ENCODE results near the gene PRKCZ. TPM values are rescaled to one million over a fixed set of nuclear protein-coding genes. Genes with fewer than 3 reads are reported as not detected.

The PRKCZ gene
- total RNA-seq, 3 donors from 2014 or later = 0.64 to 17.9 (median 12.5) TPM

DNA sequence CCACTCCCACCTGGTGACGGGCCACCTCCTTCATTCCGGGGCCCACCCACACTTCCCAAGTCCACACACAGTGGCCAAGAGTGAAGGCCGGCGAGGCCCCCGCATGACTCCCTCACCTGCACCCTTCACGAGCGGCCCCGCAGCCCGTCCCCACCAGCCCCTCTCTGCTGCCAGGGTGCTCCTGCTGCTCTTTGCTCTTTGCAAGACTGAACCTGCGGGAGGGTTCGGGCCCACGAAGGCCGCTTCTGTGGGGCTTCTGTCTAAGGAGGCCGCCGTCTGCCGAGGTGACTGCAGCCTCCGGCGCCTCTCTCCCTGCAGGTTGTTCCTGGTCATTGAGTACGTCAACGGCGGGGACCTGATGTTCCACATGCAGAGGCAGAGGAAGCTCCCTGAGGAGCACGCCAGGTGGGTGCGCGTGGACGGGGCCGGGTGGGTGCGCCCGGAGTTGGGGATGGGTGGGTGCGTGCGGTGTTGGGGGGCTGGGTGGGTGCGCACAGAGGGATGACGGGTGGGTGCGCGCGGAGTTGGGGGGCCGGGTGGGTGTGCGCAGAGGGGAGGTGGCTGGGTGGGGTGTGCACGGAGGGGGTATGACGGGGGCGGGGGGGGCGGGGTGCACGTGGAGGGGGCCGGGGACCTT lies 119.1 kb downstream of the PRKCZ start:
- intact Hi-C loops (cut with DNase I; ENCODE audit: low total_unique reads) = no loop called here

DNA sequence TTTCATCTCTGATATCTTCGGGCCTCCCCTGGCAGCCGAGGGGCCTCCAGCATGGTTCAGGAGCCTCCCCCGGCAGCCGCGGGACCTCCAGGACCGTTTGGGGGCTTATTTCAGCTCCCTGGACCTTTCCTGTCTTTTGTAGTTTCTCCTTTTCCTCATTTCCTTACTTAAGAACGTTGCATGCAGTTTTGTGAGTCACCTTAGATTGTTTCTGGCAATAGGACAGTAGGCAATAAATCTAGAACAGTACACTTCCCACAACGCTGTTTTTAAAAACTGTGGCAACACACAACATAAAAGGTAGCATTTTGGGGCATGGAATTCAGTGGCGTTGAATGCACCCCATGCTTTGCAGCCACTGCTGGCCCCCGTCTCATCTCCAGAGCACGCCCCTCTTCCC lies 120.0 kb downstream of the PRKCZ start:
- Histone ChIP-seq H3K9me3 (no peaks in the 10 kb centered on the region), H3K4me1 (no peaks in the 10 kb centered on the region), H3K36me3 (no peaks in the 10 kb centered on the region), H3K27me3 (no peaks in the 10 kb centered on the region), H3K27ac (no peak overlapping the region), H3K4me3 (no peak overlapping the region)
- DNase-seq (ENCODE audit: low spot score in 2 of 2) = no peak
- intact Hi-C loops (cut with DNase I; ENCODE audit: low total_unique reads) = no loop called here
- TF ChIP-seq, protein P1, sequence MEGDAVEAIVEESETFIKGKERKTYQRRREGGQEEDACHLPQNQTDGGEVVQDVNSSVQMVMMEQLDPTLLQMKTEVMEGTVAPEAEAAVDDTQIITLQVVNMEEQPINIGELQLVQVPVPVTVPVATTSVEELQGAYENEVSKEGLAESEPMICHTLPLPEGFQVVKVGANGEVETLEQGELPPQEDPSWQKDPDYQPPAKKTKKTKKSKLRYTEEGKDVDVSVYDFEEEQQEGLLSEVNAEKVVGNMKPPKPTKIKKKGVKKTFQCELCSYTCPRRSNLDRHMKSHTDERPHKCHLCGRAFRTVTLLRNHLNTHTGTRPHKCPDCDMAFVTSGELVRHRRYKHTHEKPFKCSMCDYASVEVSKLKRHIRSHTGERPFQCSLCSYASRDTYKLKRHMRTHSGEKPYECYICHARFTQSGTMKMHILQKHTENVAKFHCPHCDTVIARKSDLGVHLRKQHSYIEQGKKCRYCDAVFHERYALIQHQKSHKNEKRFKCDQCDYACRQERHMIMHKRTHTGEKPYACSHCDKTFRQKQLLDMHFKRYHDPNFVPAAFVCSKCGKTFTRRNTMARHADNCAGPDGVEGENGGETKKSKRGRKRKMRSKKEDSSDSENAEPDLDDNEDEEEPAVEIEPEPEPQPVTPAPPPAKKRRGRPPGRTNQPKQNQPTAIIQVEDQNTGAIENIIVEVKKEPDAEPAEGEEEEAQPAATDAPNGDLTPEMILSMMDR (IDR thresholded peaks at IDR 0.05) = no peak

More for the DNA sequence above, 119.1 kb downstream of the PRKCZ start:
- Histone ChIP-seq H3K4me3 (no peak overlapping the region), H3K27ac (no peak overlapping the region), H3K9me3 (no peaks in the 10 kb centered on the region), H3K4me1 (no peaks in the 10 kb centered on the region), H3K36me3 (no peaks in the 10 kb centered on the region), H3K27me3 (no peaks in the 10 kb centered on the region)
- no peak for DNase-seq (ENCODE audit: low spot score in 2 of 2)
- no peak for TF ChIP-seq POLR2A (IDR thresholded peaks at IDR 0.05)
- no peak for TF ChIP-seq POLR2AphosphoS5 (IDR thresholded peaks at IDR 0.05)
- TF ChIP-seq, protein P1 (IDR thresholded peaks at IDR 0.05) = no peak

DNA sequence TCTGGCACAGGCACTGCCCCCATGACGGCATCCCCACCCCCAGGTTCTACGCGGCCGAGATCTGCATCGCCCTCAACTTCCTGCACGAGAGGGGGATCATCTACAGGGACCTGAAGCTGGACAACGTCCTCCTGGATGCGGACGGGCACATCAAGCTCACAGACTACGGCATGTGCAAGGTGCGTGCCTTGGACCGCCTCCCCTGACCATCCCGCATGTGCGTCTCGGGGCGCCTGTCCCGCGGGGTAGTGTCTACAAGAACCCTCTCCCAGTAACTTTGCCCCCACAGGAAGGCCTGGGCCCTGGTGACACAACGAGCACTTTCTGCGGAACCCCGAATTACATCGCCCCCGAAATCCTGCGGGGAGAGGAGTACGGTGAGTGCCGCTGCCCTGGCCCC lies 121.8 kb downstream of the PRKCZ start:
- intact Hi-C loops (cut with DNase I; ENCODE audit: low total_unique reads) = no loop called here
- TF ChIP-seq POLR2A (IDR thresholded peaks at IDR 0.05) (no peak), POLR2AphosphoS5 (IDR thresholded peaks at IDR 0.05) (no peak)
- TF ChIP-seq, protein P1 (IDR thresholded peaks at IDR 0.05) = no peak
- Histone ChIP-seq H3K27ac (no peak overlapping the region), H3K4me1 (no peaks in the 10 kb centered on the region), H3K9me3 (no peaks in the 10 kb centered on the region), H3K4me3 (no peak overlapping the region), H3K27me3 (no peaks in the 10 kb centered on the region), H3K36me3 (no peaks in the 10 kb centered on the region)
- no peak for DNase-seq (ENCODE audit: low spot score in 2 of 2)

DNA sequence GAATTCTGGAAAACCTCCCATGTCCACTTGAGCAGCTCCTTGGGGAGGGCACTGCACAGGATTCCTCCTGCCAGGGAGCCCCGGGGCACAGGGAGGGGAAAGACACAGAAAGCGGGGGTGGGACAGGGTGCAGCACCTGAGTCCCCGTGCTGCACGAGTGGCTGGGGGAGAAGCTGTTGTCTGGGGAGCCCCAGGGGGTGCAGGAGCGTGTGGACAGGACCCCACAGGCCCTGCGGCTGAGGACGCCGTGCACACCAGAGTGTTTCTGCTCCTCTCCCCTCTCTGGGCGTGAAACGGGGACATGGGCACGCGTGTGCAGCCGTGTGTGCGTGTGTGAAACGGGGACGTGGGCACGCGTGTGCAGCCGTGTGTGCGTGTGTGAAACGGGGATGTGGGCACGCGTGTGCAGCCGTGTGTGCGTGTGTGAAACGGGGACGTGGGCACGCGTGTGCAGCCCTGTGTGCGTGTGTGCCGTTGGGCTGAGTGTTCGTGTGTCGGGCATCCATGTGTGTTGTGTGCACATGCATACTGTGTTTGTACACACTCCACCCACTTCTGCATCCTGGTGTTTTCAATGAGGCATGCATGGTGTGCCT lies 122.4 kb downstream of the PRKCZ start:
- TF ChIP-seq, protein P1 (IDR thresholded peaks at IDR 0.05) = no peak
- TF ChIP-seq POLR2AphosphoS5 (IDR thresholded peaks at IDR 0.05) = no peak
- TF ChIP-seq POLR2A (IDR thresholded peaks at IDR 0.05) = no peak
- no peak for DNase-seq (ENCODE audit: low spot score in 2 of 2)
- Histone ChIP-seq H3K4me3 (no peak overlapping the region), H3K36me3 (no peaks in the 10 kb centered on the region), H3K4me1 (no peaks in the 10 kb centered on the region), H3K9me3 (no peaks in the 10 kb centered on the region), H3K27ac (no peak overlapping the region), H3K27me3 (no peaks in the 10 kb centered on the region)
- intact Hi-C loops (cut with DNase I; ENCODE audit: low total_unique reads) = no loop called here

DNA sequence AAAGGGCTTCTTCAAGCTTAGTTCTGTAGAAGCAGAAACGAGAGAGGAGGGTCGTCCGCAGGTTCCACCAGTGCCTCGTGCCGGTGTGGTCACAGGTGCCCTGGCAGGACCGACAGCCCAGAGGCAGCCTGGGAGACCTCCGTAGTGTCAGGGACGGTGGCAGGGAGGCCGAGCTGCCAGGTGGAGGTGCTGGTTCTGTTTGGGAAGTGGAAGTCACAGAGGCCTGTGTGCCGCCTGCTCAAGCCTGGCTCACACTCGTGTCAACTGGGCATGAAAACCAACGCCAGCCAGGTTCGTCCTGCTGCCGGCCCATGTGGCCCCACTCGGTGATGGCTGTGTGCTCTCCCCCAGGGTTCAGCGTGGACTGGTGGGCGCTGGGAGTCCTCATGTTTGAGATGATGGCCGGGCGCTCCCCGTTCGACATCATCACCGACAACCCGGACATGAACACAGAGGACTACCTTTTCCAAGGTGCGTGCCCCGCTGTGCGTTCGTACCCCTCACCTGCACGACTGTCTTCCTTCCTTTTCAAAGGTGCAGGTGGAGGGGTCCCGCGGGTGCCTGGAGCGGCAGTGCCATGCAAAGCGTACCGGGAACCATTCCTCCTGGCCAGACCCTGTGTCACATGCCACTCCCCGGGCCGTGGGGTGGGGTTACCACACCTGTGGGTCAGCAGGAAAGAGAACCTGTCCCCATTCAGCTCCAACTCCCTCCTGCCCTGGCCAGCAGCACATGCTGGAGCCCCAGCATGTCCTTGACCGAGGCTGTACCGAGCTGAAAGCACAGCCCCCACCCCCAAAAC lies 123.5 kb downstream of the PRKCZ start:
- no peak for DNase-seq (ENCODE audit: low spot score in 2 of 2)
- Histone ChIP-seq H3K36me3 (no peaks in the 10 kb centered on the region), H3K27ac (no peak overlapping the region), H3K9me3 (no peaks in the 10 kb centered on the region), H3K27me3 (no peaks in the 10 kb centered on the region), H3K4me1 (no peaks in the 10 kb centered on the region), H3K4me3 (peak overlapping the region in 2 of 3 donors; percentile 46 to 63)
- intact Hi-C loops (cut with DNase I; ENCODE audit: low total_unique reads) = no loop called here
- no peak for TF ChIP-seq POLR2A (IDR thresholded peaks at IDR 0.05)
- TF ChIP-seq, protein P1 (IDR thresholded peaks at IDR 0.05) = no peak
- no peak for TF ChIP-seq POLR2AphosphoS5 (IDR thresholded peaks at IDR 0.05)
